Activated CD4-positive, alpha-beta T cell treated with anti-CD3 and anti-CD28 coated beads for 24 hours (primary cell): ENCODE measurements around the gene RHOT2.

Source experiments
- DNase-seq, 2 donors: peaks; one replicate each; pipeline ENCODE4 v3.0.0-alpha.2; 2020; ENCODE audit warnings: low read depth in 2 of 2

RHOT2 gene

DNA sequence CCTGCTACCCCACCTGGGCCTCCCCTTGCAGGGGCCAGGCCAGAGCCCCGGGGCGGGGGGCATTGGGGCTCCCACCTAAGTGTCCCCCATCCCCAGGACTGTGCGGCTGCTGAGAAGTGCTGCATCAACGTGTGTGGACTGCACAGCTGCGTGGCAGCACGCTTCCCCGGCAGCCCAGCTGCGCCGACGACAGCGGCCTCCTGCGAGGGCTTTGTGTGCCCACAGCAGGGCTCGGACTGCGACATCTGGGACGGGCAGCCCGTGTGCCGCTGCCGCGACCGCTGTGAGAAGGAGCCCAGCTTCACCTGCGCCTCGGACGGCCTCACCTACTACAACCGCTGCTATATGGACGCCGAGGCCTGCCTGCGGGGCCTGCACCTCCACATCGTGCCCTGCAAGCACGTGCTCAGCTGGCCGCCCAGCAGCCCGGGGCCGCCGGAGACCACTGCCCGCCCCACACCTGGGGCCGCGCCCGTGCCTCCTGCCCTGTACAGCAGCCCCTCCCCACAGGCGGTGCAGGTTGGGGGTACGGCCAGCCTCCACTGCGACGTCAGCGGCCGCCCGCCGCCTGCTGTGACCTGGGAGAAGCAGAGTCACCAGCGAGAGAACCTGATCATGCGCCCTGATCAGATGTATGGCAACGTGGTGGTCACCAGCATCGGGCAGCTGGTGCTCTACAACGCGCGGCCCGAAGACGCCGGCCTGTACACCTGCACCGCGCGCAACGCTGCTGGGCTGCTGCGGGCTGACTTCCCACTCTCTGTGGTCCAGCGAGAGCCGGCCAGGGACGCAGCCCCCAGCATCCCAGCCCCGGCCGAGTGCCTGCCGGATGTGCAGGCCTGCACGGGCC lies 35.2 kb upstream of the RHOT2 start:
- DNase-seq, result no peak

DNA sequence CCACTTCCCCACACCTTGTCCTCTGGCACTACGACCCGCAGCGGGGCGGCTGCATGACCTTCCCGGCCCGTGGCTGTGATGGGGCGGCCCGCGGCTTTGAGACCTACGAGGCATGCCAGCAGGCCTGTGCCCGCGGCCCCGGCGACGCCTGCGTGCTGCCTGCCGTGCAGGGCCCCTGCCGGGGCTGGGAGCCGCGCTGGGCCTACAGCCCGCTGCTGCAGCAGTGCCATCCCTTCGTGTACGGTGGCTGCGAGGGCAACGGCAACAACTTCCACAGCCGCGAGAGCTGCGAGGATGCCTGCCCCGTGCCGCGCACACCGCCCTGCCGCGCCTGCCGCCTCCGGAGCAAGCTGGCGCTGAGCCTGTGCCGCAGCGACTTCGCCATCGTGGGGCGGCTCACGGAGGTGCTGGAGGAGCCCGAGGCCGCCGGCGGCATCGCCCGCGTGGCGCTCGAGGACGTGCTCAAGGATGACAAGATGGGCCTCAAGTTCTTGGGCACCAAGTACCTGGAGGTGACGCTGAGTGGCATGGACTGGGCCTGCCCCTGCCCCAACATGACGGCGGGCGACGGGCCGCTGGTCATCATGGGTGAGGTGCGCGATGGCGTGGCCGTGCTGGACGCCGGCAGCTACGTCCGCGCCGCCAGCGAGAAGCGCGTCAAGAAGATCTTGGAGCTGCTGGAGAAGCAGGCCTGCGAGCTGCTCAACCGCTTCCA lies 34.4 kb upstream of the RHOT2 start:
- no peak for DNase-seq

DNA sequence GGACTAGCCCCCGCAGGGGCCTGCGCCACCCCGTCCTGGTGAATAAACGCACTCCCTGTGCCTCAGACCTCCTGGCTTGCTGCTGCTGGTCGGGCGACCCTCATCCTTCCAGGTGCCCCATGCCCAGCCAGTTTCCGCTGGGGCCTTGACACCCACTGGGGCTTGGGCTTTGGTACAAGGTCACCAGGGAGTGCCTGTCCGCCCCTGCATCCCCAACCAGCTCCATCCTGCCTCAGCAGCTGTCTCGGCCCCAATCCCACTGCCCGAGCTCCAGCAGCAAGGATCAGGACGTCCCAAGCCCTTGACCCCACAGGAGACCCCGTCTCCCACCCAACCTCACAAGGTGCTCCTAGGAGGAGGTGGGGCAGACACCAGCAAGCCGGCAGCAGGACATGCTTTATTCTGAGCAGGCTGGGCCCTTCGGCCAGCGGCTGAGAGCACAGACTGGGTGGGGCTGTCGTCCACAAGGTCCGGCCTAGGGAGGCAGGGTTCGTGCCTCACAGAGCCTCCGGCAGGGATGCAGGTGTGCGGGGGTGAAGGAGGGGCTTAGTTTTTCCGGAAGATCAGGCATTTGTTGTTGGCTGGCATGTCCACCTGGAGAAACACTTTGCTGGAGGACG lies 33.8 kb upstream of the RHOT2 start:
- no peak for DNase-seq

- DNase-seq, result no peak
These were observed 32.9 kb upstream of the RHOT2 start for GRCh38 chr16:634996-635395.

- no peak for DNase-seq
These were observed 32.2 kb upstream of the RHOT2 start for GRCh38 chr16:635573-636205.

DNA sequence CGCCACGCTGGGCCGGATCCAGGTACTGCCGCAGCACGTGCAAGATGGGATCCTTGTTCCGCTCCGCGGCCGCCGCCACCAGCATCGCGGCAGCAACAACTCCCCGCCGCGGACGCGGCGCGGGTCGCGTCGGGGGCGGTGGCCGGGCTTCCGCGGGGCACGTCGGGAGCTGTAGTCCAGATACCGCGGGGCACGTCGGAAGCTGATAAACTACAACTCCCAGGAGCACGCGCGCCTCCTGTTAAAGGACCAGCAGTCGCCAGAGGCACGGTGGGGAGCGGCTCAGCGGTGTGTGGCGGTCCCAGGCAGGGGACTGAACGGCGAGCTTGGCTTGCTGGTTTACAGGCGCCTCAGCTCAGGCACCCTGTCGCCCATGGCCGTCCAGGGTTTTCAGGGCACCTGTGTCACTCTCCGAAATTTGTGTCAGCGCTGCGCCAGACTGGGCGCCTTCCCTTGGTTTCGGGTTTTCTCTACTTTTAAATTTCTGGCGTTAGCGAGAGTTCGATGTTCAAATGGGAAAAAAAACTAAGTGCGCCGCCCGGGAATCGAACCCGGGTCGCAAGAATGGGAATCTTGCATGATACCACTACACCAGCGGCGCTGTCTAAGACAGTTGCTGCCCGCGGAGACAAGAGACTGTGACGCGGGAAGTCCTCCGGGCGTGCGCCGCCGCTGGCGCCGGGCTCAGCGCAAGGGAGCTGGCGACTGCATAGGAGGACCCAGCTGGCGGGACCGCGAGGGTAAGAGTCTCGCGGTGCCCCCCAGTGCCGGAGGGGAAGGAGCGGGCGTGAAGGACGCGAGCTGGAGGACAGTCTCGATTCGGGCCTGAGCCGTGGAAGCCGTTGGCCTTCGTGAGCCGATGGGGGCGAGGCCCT lies 31.5 kb upstream of the RHOT2 start, which contains the start of gene METTL26:
METTL26 (minus strand) TSS at position 100 of the 875 bp plus-strand sequence; CDS start at position 85, 15 bp downstream.
- DNase-seq, result peak; percentile 86 to 88

DNA sequence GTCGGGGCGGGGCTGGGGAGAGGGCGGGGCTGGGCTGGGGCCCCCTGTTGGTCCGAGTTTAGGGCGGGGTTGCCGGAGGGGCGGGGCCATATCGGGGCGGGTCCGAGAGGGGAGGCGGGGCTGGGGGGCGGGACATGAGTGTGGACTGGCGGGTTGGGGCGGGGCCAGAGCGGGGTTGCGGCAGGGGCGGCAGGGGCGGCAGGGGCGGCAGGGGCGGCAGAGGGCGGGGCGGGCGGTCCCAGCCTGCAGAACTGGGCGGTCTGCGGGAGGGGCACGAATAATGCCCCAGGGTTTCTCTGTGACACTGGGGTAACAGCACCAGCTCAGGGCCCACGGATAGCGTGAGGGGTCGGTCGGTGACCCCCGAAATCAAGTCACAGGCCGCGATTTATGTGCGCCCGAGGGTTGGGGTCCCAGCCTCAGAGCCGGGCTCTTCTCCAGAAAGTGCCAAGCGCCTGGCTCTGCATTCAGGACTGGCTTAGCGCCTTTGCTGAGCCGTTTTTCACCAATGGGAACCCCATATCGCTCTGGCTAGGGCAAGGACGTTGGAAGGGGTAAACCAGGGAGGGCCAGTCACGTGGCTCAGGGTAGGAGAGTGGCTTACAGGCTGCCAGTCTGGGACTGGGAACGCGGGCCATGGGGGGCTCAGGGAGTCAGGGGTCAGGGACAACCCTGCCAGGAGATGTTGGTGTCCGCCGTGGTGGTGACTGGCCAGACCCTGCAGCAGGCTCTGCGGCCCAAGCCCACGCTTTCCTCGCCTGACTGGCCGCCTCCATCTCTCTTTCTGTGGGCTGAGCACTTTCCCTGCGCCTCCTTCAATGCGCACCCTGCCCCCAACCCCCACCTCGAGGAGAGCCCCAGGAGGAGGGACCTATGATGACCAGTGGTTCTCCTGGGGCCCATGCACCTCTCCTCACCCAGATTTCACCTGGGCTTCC lies 30.6 kb upstream of the RHOT2 start:
- peak; percentile 84 to 86 for DNase-seq

- no peak for DNase-seq
These were observed 29.8 kb upstream of the RHOT2 start for GRCh38 chr16:638034-638543.

GRCh38 chr16:638836-639235 lies 29.1 kb upstream of the RHOT2 start:
- no peak for DNase-seq

- DNase-seq, result no peak
These were observed 27.3 kb upstream of the RHOT2 start for GRCh38 chr16:640614-641013.

GRCh38 chr16:641326-642188 lies 26.4 kb upstream of the RHOT2 start, which contains the start of gene MCRIP2:
MCRIP2 (plus strand) TSS chr16:641828; CDS start chr16:641992, 164 bp downstream.
- peak; percentile 54 to 71 for DNase-seq

GRCh38 chr16:642189-643049 lies 25.5 kb upstream of the RHOT2 start:
- peak in 1 of 2 donors; percentile 34 for DNase-seq

GRCh38 chr16:643050-643368 lies 24.9 kb upstream of the RHOT2 start:
- no peak for DNase-seq

GRCh38 chr16:644556-644955 lies 23.4 kb upstream of the RHOT2 start:
- no peak for DNase-seq

DNA sequence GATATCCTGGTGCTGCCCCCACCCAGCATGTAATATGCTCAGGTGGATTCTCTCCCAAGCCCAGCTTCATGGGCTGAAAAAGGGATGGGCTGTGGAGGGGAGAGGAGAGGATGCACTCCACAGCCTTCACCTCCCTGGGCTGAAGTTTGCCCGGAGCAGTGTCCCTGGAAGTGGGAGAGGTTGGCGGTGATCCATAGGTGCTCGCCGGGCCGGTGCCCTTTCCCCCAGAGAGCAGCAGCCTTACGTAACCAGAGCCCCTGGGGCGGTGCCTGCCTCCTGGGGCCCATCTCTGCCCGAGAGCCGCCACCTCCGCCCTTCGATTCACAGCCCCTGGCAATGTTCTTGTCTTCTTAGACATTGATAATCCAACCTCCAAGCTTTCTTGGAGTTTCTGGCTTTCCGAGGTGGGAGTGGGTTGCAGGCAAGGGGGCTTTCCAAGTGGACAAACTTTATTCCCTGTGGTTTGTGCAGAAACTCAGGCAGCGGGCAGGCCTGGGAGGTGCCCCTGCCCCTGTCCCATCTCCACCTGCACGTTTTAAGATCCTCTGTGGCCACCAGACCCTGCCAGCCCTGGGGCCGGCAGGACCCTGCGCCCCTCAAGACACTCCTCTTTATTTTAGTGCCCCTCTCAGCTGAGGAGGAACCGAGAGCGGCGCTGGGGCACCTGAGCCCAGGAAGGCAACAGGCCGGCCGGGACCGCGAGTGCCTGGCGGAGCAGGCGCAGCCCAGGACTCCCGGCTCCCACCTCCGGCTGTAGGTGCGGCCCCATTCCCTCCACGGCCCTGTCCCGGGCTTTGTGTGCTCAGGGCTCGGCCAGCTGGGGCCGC lies 21.9 kb upstream of the RHOT2 start:
- no peak for DNase-seq

DNA sequence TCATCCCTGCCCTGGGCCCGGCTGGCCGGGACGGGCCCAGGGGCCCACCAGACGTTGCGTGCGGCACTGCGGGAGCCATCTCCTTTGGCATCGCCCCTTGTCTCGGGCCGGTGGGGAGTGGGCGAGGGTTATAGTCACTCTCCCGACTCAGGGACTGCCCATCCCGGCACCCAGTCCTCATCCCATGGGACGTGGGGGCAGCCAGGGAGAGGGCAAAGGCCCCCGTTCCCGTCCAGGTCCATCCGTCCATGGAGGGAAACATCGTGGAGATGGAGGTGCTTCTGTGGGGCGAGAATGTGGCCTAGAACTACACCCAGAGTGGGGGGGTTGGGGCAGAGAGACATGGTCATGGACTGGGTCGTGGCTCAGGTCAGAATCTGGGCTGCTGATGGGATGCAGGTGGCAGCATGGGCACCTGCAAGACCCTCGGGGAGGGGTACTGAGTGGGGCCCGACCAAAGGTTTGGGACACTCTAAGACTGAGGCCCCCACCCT lies 21.2 kb upstream of the RHOT2 start:
- no peak for DNase-seq
